Spleen (tissue), 7 donors: ENCODE results near the gene ACY1.

Experiments used
- POLR2A ChIP-seq, 3 donors: fragments of 450-650 bp; IDR thresholded peaks; one replicate each; pipeline ENCODE4 v1.5.1; 2017; ENCODE audit warnings: antibody characterized with exemption in 3 of 3, mild to moderate bottlenecking in 1 of 3
- POLR2AphosphoS5 ChIP-seq, 3 donors: sonication (generic); formaldehyde crosslinking; IDR thresholded peaks; one replicate each; pipeline ENCODE4 v1.5.1; 2017; ENCODE audit warnings: antibody characterized with exemption in 3 of 3
- TF ChIP-seq, protein P1 (sequence below), 11 experiments: fragments of 200-600 bp in 7 of 11; fragments of 450-650 bp in 4 of 11; sonication (generic) in 4 of 11; IDR thresholded peaks in 8 of 11; conservative IDR thresholded peaks in 3 of 11; 1 replicate in 7 of 11; 2 replicates in 4 of 11; pipeline versions ENCODE4 v1.4.0 to v1.8.0; 2016 to 2021; ENCODE audit warnings: antibody characterized with exemption in 11 of 11, inconsistent platforms in 4 of 11, mild to moderate bottlenecking in 1 of 11
- donor health status: DM: no; HTN: no; CAD: no; lungs with moderate emphysema.
- donor health status: DM: no; HTN: no; CAD: no.
- donor health status: DM: no; HTN: no; CAD: no.

DNA sequence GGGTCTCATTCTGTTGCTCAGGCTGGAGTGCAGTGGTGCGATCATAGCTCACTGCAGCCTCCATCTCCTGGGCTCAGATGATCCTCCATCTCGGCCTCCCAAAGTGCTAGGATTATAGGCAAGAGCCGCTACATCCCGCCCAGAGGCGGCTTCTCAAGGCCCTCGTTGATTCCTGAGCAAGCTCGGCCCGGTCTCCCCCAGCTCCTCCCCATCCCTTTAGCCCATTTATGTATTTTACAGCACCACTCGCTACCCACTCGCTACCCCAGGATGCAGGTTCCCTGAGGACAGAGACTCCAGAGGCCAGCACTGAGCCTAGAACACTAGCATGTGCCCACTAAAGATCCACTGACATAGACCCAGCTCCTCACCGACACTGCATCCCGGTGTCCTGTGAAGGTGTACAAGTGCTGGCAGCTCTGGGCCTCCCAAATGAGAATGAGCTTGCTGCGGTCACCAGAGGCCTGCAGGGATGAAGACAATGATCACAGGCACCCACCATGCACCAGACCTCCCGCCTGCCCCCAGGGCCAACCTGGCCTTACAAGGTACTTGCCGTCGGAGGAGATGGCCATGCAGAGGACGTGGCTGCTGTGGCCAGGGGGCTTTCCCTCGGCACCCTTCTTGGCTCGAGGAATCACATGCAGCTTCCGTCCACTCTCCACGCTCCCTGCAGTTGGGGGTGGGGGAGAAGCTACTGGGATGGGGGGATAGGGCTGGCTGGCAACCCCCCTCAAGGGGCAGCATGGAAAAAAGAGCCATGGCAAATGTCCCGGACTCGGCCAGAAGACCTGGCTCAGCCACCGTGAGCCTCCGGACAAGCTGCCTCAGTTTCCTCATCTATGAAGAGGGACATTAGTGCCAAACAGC is 47.2 kb upstream of the ACY1 start:
- no peak for TF ChIP-seq POLR2A (IDR thresholded peaks at IDR 0.05)
- TF ChIP-seq, protein P1, sequence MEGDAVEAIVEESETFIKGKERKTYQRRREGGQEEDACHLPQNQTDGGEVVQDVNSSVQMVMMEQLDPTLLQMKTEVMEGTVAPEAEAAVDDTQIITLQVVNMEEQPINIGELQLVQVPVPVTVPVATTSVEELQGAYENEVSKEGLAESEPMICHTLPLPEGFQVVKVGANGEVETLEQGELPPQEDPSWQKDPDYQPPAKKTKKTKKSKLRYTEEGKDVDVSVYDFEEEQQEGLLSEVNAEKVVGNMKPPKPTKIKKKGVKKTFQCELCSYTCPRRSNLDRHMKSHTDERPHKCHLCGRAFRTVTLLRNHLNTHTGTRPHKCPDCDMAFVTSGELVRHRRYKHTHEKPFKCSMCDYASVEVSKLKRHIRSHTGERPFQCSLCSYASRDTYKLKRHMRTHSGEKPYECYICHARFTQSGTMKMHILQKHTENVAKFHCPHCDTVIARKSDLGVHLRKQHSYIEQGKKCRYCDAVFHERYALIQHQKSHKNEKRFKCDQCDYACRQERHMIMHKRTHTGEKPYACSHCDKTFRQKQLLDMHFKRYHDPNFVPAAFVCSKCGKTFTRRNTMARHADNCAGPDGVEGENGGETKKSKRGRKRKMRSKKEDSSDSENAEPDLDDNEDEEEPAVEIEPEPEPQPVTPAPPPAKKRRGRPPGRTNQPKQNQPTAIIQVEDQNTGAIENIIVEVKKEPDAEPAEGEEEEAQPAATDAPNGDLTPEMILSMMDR (IDR thresholded peaks at IDR 0.05 in 8 of 11, conservative IDR thresholded peaks at IDR 0.05 in 3 of 11): no peak
- no peak for TF ChIP-seq POLR2AphosphoS5 (IDR thresholded peaks at IDR 0.05)
